ENCODE results near the gene GJA4.

DNA sequence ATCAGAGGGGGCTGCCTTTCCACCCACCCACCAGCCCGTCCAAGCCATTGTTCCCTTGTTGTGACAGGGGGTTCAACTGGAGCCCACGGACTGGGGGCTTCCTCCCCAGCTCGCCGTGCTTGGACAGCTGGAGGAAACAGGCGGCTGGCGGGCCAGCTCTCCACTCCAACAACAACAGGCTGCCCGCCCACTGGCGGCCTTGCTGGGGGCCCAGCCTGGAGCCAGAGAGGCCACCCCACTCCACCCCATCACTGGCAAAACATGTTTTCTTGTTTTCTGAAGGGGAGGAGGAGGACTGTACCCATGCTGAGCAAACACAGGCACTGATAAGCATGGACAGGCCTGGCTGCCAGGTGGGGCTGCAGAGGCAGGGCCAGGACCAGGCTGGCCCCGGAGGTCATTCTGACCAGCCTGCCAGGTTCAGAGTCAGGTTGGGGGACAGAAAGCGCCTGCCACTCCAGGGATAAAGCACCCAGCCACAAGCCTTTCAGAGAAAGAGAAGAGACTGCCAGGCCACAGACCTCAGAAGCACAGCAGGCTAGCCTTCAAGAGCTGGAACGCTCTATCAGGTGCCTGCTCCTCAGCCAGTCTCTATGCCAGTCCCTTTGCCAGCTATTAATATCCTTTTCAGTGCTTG, 32.8 kb downstream of the GJA4 start:
- TF ChIP-seq POLR2A (IDR thresholded peaks at IDR 0.05), result no peak
- TF ChIP-seq, protein P1, sequence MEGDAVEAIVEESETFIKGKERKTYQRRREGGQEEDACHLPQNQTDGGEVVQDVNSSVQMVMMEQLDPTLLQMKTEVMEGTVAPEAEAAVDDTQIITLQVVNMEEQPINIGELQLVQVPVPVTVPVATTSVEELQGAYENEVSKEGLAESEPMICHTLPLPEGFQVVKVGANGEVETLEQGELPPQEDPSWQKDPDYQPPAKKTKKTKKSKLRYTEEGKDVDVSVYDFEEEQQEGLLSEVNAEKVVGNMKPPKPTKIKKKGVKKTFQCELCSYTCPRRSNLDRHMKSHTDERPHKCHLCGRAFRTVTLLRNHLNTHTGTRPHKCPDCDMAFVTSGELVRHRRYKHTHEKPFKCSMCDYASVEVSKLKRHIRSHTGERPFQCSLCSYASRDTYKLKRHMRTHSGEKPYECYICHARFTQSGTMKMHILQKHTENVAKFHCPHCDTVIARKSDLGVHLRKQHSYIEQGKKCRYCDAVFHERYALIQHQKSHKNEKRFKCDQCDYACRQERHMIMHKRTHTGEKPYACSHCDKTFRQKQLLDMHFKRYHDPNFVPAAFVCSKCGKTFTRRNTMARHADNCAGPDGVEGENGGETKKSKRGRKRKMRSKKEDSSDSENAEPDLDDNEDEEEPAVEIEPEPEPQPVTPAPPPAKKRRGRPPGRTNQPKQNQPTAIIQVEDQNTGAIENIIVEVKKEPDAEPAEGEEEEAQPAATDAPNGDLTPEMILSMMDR (IDR thresholded peaks at IDR 0.05), result no peak
